Measurements from ENCODE around the gene MND1. TPM values are rescaled to one million over a fixed set of nuclear protein-coding genes. Genes with fewer than 3 reads are reported as not detected.
"Not testable (repeated sequence)": the region's sequence is repeated elsewhere in the genome, so short reads cannot be mapped to it uniquely, and the experiment has no call there.

Gene MND1
- total RNA-seq, 1 donor from 2014 or later: 6.8 TPM

DNA sequence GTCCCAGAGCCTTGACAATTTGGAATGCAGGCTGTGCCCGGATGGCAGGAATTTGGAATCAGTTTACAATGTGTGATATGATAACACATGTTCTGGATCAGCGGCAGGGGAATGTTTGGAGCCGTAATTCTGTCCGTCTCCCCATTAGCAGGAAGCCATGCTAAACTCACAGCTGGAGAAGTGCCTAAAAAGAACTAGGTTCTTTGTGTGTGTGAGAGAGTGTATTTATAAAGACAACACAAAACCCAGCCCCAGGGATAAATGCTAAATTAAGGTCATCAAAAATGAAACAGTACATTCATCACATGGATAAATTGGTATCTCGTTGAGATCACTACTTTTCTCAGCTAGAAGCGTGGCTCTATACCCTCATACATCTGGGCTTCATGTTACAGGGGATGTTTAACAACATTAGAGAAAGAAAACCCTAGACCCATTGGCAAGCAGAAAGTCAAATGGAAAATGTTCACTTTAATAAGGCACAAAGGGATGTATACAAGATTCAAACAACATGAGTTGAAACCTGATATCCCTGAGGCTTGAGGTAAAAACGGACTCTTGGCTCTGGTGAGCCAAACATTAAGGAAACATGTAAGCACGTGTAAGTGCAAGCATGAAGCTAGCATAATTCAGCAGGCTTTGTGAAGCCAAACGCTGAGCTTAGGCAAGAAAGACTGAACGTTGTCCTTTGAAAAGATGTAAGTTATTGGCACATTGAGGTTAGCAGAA is 103.7 kb downstream of the MND1 start:
- peak overlapping the region; percentile 16 to 57 (median 26) for H3K9ac ChIP-seq (ENCODE audit: low read depth in 1 of 3, low read length in 3 of 3)

DNA sequence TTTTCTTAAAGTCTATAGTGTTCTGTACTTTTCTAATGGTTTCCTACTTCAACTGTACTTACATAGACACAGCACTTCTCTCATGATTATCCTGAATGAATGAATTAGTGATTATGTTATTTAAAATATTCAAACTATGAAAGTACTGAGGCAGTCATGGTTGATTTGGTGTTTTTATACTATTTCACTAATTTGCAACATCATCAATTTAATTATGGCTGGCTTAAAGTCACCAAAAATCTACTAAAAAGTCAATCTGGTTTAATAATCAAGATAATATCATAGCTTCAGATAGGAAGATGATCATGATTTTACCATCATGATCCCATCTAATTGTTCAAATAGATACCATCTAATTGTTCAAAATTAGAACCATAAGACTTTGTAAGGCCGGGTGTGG is 104.8 kb downstream of the MND1 start:
- Histone ChIP-seq H3K4me1 (ENCODE audit: control insufficient read depth in 3 of 3, insufficient read depth in 3 of 3, low read length in 3 of 3) (peaks cover 6 to 9% (median 8%) of the 10 kb centered on the region in 3 donors), H3K27me3 (ENCODE audit: control insufficient read depth in 3 of 3, insufficient read depth in 3 of 3, low read length in 3 of 3) (no peaks in the 10 kb centered on the region), H3K27ac (ENCODE audit: low read depth, low read length) (no peak overlapping the region), H3K36me3 (ENCODE audit: control insufficient read depth in 3 of 3, insufficient read depth in 3 of 3, low read length in 3 of 3) (no peaks in the 10 kb centered on the region), H3K4me3 (ENCODE audit: low read length in 3 of 3) (no peak overlapping the region), H3K9me3 (ENCODE audit: control insufficient read depth in 3 of 3, low read length in 3 of 3) (no peaks in the 10 kb centered on the region), H3K9ac (ENCODE audit: low read depth in 1 of 3, low read length in 3 of 3) (no peak overlapping the region)

More for the DNA sequence above, 103.7 kb downstream of the MND1 start:
- Histone ChIP-seq H3K9me3 (ENCODE audit: control insufficient read depth in 3 of 3, low read length in 3 of 3) (no peaks in the 10 kb centered on the region), H3K4me3 (ENCODE audit: low read length in 3 of 3) (peak overlapping the region; percentile 37 to 70 (median 39)), H3K27ac (ENCODE audit: low read depth, low read length) (peak overlapping the region; percentile 28), H3K27me3 (ENCODE audit: control insufficient read depth in 3 of 3, insufficient read depth in 3 of 3, low read length in 3 of 3) (no peaks in the 10 kb centered on the region), H3K4me1 (ENCODE audit: control insufficient read depth in 3 of 3, insufficient read depth in 3 of 3, low read length in 3 of 3) (peaks cover 6 to 9% (median 8%) of the 10 kb centered on the region in 3 donors), H3K36me3 (ENCODE audit: control insufficient read depth in 3 of 3, insufficient read depth in 3 of 3, low read length in 3 of 3) (no peaks in the 10 kb centered on the region)

DNA sequence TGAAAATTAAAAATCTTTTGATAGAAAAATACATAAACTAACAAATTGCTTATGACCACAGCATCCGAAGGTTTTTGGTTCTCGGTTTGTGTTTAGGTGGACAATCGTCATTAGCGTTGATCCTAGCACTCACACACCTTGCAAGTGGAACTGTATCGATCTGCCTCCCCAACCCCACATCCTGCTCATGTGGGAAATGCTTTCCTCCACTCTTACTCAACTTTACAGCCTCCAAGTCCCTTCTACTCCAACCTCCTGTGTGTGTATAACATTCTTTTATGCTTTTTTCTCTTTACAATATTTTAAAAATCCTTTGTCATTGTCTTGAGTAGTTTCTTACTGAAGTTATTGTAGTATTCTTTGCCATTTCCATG is 106.0 kb downstream of the MND1 start:
- H3K36me3 ChIP-seq (ENCODE audit: control insufficient read depth in 3 of 3, insufficient read depth in 3 of 3, low read length in 3 of 3): no peaks in the 10 kb centered on the region
- no peak overlapping the region for H3K27ac ChIP-seq (ENCODE audit: low read depth, low read length)
- peaks cover 6 to 9% (median 8%) of the 10 kb centered on the region in 3 donors for H3K4me1 ChIP-seq (ENCODE audit: control insufficient read depth in 3 of 3, insufficient read depth in 3 of 3, low read length in 3 of 3)
- H3K9me3 ChIP-seq (ENCODE audit: control insufficient read depth in 3 of 3, low read length in 3 of 3): no peaks in the 10 kb centered on the region
- H3K4me3 ChIP-seq (ENCODE audit: low read length in 3 of 3): no peak overlapping the region
- H3K27me3 ChIP-seq (ENCODE audit: control insufficient read depth in 3 of 3, insufficient read depth in 3 of 3, low read length in 3 of 3): no peaks in the 10 kb centered on the region
- H3K9ac ChIP-seq (ENCODE audit: low read depth in 1 of 3, low read length in 3 of 3): no peak overlapping the region

DNA sequence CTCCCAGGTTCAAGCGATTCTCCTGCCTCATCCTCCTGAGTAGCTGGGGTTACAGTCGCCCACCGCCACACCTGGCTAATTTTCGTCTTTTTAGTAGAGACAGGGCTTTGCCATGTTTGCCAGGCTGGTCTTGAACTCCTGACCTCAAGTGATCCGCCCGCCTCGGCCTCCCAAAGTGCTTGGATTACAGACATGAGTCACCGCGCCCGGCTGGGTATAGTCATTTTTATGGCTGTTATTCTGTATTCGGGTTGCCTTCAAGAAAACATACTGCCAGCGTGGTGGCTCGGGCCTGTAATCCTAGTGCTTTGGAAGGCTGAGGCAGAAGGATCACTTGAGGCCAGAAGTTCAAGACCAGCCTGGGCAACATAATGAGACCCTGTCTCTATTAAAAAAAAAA is 106.7 kb downstream of the MND1 start:
- H3K4me1 ChIP-seq (ENCODE audit: control insufficient read depth in 3 of 3, insufficient read depth in 3 of 3, low read length in 3 of 3); H3K27ac ChIP-seq (ENCODE audit: low read depth, low read length); H3K9me3 ChIP-seq (ENCODE audit: control insufficient read depth in 3 of 3, low read length in 3 of 3); H3K4me3 ChIP-seq (ENCODE audit: low read length in 3 of 3); H3K27me3 ChIP-seq (ENCODE audit: control insufficient read depth in 3 of 3, insufficient read depth in 3 of 3, low read length in 3 of 3); H3K9ac ChIP-seq (ENCODE audit: low read depth in 1 of 3, low read length in 3 of 3); H3K36me3 ChIP-seq (ENCODE audit: control insufficient read depth in 3 of 3, insufficient read depth in 3 of 3, low read length in 3 of 3): not testable (repeated sequence)

DNA sequence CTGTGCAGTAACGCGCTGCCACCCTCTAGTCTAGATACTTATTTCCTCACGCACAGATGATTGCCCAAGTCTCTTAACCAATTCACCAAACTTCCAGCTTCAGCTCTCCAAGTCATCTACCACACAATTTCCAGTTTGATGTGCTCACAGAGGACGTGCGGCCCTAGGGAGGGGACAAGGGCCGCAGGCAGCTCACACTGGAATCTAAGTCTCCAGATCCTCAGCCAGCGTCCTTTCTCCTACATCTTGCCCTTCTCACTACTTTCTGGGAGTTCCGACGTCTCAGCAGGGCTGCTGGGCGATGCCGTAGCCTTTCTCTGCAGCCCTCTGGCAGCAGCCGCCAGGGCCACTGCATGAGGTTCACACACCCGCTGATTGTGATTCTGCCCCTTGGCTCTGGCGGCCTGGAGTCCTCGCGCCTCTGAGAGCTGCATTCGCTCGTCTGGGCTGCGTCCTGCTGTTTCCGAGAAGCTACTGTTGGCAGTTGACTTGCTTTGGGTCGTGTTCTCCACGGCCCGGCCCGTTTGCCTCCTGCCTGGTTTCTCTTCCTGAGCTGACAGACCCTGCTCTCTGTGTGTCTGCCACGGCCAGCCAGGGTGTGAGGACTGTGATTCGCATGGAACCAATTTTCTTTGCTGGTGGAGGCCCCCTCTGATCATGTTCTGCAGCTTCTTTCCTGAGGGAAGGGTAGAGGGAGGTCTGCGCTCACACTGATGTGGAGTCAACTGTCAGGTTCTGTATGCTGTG is 107.6 kb downstream of the MND1 start:
- peak overlapping the region in 1 of 3 donors; percentile 33 for H3K9ac ChIP-seq (ENCODE audit: low read depth in 1 of 3, low read length in 3 of 3)
- H3K4me1 ChIP-seq (ENCODE audit: control insufficient read depth in 3 of 3, insufficient read depth in 3 of 3, low read length in 3 of 3): peaks cover 6 to 9% (median 8%) of the 10 kb centered on the region in 3 donors
- no peaks in the 10 kb centered on the region for H3K9me3 ChIP-seq (ENCODE audit: control insufficient read depth in 3 of 3, low read length in 3 of 3)
- H3K36me3 ChIP-seq (ENCODE audit: control insufficient read depth in 3 of 3, insufficient read depth in 3 of 3, low read length in 3 of 3): no peaks in the 10 kb centered on the region
- no peak overlapping the region for H3K4me3 ChIP-seq (ENCODE audit: low read length in 3 of 3)
- no peaks in the 10 kb centered on the region for H3K27me3 ChIP-seq (ENCODE audit: control insufficient read depth in 3 of 3, insufficient read depth in 3 of 3, low read length in 3 of 3)
- H3K27ac ChIP-seq (ENCODE audit: low read depth, low read length): no peak overlapping the region

DNA sequence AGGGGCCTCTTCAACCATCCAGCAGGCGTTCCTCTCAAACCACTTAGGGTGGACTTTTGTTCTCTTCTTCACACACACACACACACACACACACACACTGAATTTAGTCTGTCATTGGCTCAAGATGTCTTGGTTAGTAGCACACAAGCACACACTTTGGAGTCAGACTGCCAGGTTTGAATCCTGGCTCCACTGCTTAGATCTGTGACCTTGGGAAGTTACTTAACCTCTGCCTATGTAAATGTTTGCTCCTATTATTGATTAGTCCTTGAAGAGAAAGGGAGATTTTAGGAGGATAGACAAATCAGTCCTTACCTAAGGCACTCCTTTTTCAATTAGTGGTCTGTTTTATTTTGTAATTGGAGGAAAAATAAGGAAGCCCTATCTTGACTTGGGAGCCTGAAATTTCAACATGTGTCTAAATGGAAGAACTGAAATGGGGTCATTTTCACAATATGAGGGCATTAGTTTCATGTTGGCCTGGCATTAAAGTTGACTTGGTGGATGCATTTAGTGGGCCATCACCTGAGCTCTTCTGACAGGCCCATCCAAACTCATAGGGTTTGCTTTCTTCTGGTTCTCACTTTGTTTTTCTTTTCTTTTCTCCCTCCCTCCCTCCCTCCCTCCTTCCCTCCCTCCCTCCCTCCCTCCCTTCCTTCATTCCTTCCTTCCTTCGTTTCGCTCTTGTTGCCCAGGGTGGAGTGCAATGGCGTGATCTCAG is 108.3 kb downstream of the MND1 start:
- Histone ChIP-seq H3K9ac (ENCODE audit: low read depth in 1 of 3, low read length in 3 of 3) (no peak overlapping the region), H3K36me3 (ENCODE audit: control insufficient read depth in 3 of 3, insufficient read depth in 3 of 3, low read length in 3 of 3) (no peaks in the 10 kb centered on the region), H3K4me1 (ENCODE audit: control insufficient read depth in 3 of 3, insufficient read depth in 3 of 3, low read length in 3 of 3) (peaks cover 6 to 8% (median 7%) of the 10 kb centered on the region in 3 donors), H3K9me3 (ENCODE audit: control insufficient read depth in 3 of 3, low read length in 3 of 3) (no peaks in the 10 kb centered on the region), H3K4me3 (ENCODE audit: low read length in 3 of 3) (no peak overlapping the region), H3K27me3 (ENCODE audit: control insufficient read depth in 3 of 3, insufficient read depth in 3 of 3, low read length in 3 of 3) (no peaks in the 10 kb centered on the region), H3K27ac (ENCODE audit: low read depth, low read length) (no peak overlapping the region)

DNA sequence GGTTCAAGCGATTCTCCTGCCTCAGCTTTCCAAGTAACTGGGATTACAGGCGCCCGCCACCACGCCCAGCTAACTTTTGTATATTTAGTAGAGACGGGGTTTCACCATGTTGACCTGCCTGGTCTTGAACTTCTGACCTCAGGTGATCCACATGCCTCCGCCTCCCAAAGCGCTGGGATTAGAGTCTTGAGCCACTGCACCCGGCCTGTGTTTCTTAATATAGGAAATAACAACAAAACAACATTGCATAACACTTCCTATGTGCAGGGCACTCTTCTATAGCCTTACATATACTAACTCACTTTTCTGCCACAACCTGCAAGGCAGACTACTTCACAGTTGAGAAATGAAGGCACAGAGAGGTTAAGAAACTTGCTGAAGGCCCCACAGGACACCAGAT is 108.9 kb downstream of the MND1 start:
- H3K9me3 ChIP-seq (ENCODE audit: control insufficient read depth in 3 of 3, low read length in 3 of 3): no peaks in the 10 kb centered on the region
- no peak overlapping the region for H3K27ac ChIP-seq (ENCODE audit: low read depth, low read length)
- H3K36me3 ChIP-seq (ENCODE audit: control insufficient read depth in 3 of 3, insufficient read depth in 3 of 3, low read length in 3 of 3): no peaks in the 10 kb centered on the region
- no peaks in the 10 kb centered on the region for H3K27me3 ChIP-seq (ENCODE audit: control insufficient read depth in 3 of 3, insufficient read depth in 3 of 3, low read length in 3 of 3)
- H3K4me1 ChIP-seq (ENCODE audit: control insufficient read depth in 3 of 3, insufficient read depth in 3 of 3, low read length in 3 of 3): peaks cover 2 to 5% (median 2%) of the 10 kb centered on the region in 3 donors
- no peak overlapping the region for H3K4me3 ChIP-seq (ENCODE audit: low read length in 3 of 3)
- H3K9ac ChIP-seq (ENCODE audit: low read depth in 1 of 3, low read length in 3 of 3): no peak overlapping the region

DNA sequence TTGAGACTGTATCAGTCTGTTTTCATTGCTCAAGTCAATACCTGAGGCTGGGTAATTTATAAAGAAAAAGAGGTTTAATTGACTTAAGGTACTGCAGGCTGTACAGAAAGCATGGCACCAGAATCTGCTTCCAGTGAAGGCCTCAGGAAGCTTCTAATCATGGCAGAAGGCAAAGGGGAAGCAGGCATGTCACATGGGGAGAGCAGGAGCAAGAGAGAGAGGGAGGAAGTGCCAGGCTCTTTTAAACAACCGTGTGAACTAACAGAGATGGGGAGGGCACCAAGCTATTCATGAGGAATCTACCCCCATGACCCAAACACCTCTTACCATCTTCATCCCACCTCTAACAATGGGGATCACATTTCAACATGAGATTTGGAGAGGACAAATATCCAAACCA is 114.5 kb downstream of the MND1 start:
- no peaks in the 10 kb centered on the region for H3K36me3 ChIP-seq (ENCODE audit: control insufficient read depth in 3 of 3, insufficient read depth in 3 of 3, low read length in 3 of 3)
- H3K27ac ChIP-seq (ENCODE audit: low read depth, low read length): no peak overlapping the region
- H3K9me3 ChIP-seq (ENCODE audit: control insufficient read depth in 3 of 3, low read length in 3 of 3): no peaks in the 10 kb centered on the region
- no peak overlapping the region for H3K4me3 ChIP-seq (ENCODE audit: low read length in 3 of 3)
- peaks cover 0 to 3% (median 2%) of the 10 kb centered on the region in 3 donors for H3K4me1 ChIP-seq (ENCODE audit: control insufficient read depth in 3 of 3, insufficient read depth in 3 of 3, low read length in 3 of 3)
- H3K9ac ChIP-seq (ENCODE audit: low read depth in 1 of 3, low read length in 3 of 3): no peak overlapping the region
- H3K27me3 ChIP-seq (ENCODE audit: control insufficient read depth in 3 of 3, insufficient read depth in 3 of 3, low read length in 3 of 3): no peaks in the 10 kb centered on the region

DNA sequence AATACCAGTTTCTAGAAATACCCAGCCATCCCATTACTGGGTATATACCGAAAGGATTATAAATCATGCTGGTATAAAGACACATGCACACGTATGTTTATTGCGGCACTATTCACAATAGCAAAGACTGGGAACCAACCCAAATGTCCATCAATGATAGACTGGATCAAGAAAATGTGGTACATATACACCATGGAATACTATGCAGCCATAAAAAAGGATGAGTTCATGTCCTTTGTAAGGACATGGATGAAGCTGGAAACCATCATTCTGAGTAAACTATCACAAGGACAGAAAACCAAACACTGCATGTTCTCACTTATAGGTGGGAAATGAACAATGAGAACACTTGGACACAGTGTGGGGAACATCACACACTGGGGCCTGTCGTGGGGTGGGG is 117.1 kb downstream of the MND1 start:
- not testable (repeated sequence) for H3K27me3 ChIP-seq (ENCODE audit: control insufficient read depth in 3 of 3, insufficient read depth in 3 of 3, low read length in 3 of 3); H3K36me3 ChIP-seq (ENCODE audit: control insufficient read depth in 3 of 3, insufficient read depth in 3 of 3, low read length in 3 of 3); H3K9ac ChIP-seq (ENCODE audit: low read depth in 1 of 3, low read length in 3 of 3); H3K27ac ChIP-seq (ENCODE audit: low read depth, low read length); H3K9me3 ChIP-seq (ENCODE audit: control insufficient read depth in 3 of 3, low read length in 3 of 3); H3K4me3 ChIP-seq (ENCODE audit: low read length in 3 of 3)
- peaks cover 17 to 20% (median 18%) of the 10 kb centered on the region in 3 donors for H3K4me1 ChIP-seq (ENCODE audit: control insufficient read depth in 3 of 3, insufficient read depth in 3 of 3, low read length in 3 of 3)

DNA sequence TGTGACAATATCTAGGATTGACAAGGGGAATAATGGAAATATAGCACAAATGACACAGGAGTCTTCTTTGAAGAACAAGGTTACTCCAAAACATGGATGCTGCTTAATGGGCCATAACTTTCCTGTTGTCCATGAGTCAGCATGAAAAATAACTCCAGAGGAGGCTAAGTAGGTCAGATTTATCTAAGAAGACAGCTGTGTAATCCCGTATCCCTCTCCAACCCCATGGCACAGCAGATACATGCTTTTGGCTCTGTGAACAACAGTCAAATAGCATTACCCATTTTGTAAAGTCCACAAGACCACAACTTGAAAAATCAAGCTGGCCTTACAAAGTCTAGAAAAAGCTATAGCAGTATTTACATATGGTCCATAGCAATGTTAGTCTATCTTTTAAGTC is 119.6 kb downstream of the MND1 start:
- Histone ChIP-seq H3K27me3 (ENCODE audit: control insufficient read depth in 3 of 3, insufficient read depth in 3 of 3, low read length in 3 of 3) (no peaks in the 10 kb centered on the region), H3K27ac (ENCODE audit: low read depth, low read length) (peak overlapping the region; percentile 92), H3K9me3 (ENCODE audit: control insufficient read depth in 3 of 3, low read length in 3 of 3) (no peaks in the 10 kb centered on the region), H3K9ac (ENCODE audit: low read depth in 1 of 3, low read length in 3 of 3) (peak overlapping the region in 1 of 3 donors; percentile 76), H3K4me1 (ENCODE audit: control insufficient read depth in 3 of 3, insufficient read depth in 3 of 3, low read length in 3 of 3) (peaks cover 21 to 38% (median 26%) of the 10 kb centered on the region in 3 donors), H3K4me3 (ENCODE audit: low read length in 3 of 3) (no peak overlapping the region), H3K36me3 (ENCODE audit: control insufficient read depth in 3 of 3, insufficient read depth in 3 of 3, low read length in 3 of 3) (no peaks in the 10 kb centered on the region)

Measured in skeletal muscle tissue (tissue), 4 donors.